CD4-positive, alpha-beta T cell treated with Interleukin-4 for 1 hour (primary cell): ENCODE measurements around the gene ULK4.
"Not testable (repeated sequence)": the region's sequence is repeated elsewhere in the genome, so short reads cannot be mapped to it uniquely, and the experiment has no call there.

Source experiments
- DNase-seq, 2 donors: peaks; one replicate each; pipeline ENCODE4 v3.0.0-alpha.2; 2020 to 2022

Gene ULK4

GRCh38 chr3:41863024-41863423 is 98.9 kb downstream of the ULK4 start:
- no peak for DNase-seq

GRCh38 chr3:41860489-41860888 is 101.4 kb downstream of the ULK4 start:
- not testable (repeated sequence) for DNase-seq

- DNase-seq, result no peak
Observed at GRCh38 chr3:41854956-41855355, 106.9 kb downstream of the ULK4 start.

GRCh38 chr3:41853540-41854196 is 108.2 kb downstream of the ULK4 start:
- DNase-seq, result no peak

GRCh38 chr3:41848753-41849574 is 112.9 kb downstream of the ULK4 start:
- no peak for DNase-seq

- no peak for DNase-seq
Observed at GRCh38 chr3:41847679-41848078, 114.2 kb downstream of the ULK4 start.

- no peak for DNase-seq
Observed at GRCh38 chr3:41846850-41847249, 115.1 kb downstream of the ULK4 start.

- DNase-seq, result no peak
Observed at GRCh38 chr3:41845826-41846225, 116.1 kb downstream of the ULK4 start.

- DNase-seq, result not testable (repeated sequence)
Observed at GRCh38 chr3:41844256-41844655, 117.6 kb downstream of the ULK4 start.

- not testable (repeated sequence) for DNase-seq
Observed at GRCh38 chr3:41840936-41841668, 120.8 kb downstream of the ULK4 start.

- no peak for DNase-seq
Observed at GRCh38 chr3:41836360-41837134, 125.4 kb downstream of the ULK4 start.

GRCh38 chr3:41833628-41834027 is 128.3 kb downstream of the ULK4 start:
- no peak for DNase-seq

- no peak for DNase-seq
Observed at GRCh38 chr3:41819236-41819635, 142.7 kb downstream of the ULK4 start.

GRCh38 chr3:41808618-41809017 is 153.3 kb downstream of the ULK4 start:
- no peak for DNase-seq

- no peak for DNase-seq
Observed at GRCh38 chr3:41808152-41808551, 153.8 kb downstream of the ULK4 start.

- DNase-seq, result no peak
Observed at GRCh38 chr3:41794748-41795589, 166.9 kb downstream of the ULK4 start.

- DNase-seq, result no peak
Observed at GRCh38 chr3:41792806-41793205, 169.1 kb downstream of the ULK4 start.

GRCh38 chr3:41769106-41769505 is 192.8 kb downstream of the ULK4 start:
- no peak for DNase-seq

GRCh38 chr3:41768363-41768762 is 193.5 kb downstream of the ULK4 start:
- no peak for DNase-seq

GRCh38 chr3:41762867-41763266 is 199.0 kb downstream of the ULK4 start:
- not testable (repeated sequence) for DNase-seq

GRCh38 chr3:41753651-41754050 is 208.3 kb downstream of the ULK4 start:
- no peak for DNase-seq

GRCh38 chr3:41751597-41751996 is 210.3 kb downstream of the ULK4 start:
- no peak for DNase-seq
